HepG2 (cell line): ENCODE data around the gene CEP68. TPM values are rescaled to one million over a fixed set of nuclear protein-coding genes. Genes with fewer than 3 reads are reported as not detected.

Experiments used
- CREM ChIP-seq, 2 experiments: sonication (generic) in 1 of 2; formaldehyde crosslinking in 1 of 2; IDR thresholded peaks; 2 replicates each; pipeline versions ENCODE4 v1.4.0 to v1.6.1; 2016 to 2020; ENCODE audit warnings: antibody characterized with exemption in 1 of 2, mild to moderate bottlenecking in 1 of 2, missing genetic modification reagents in 1 of 2
- RFXANK ChIP-seq: IDR thresholded peaks from 2 replicates; pipeline ENCODE4 v1.6.1; 2016
- RNF219 ChIP-seq: sonication (generic); formaldehyde crosslinking; IDR thresholded peaks from 2 replicates; pipeline ENCODE4 v1.5.0; 2020; ENCODE audit warnings: mild to moderate bottlenecking, missing genetic modification reagents
- ZNF382 ChIP-seq: sonication (generic); formaldehyde crosslinking; IDR thresholded peaks from 2 replicates; pipeline ENCODE4 v1.5.0; 2020; ENCODE audit warnings: missing genetic modification reagents, mild to moderate bottlenecking, borderline replicate concordance
- ZNF556 ChIP-seq: sonication (generic); formaldehyde crosslinking; IDR thresholded peaks from 2 replicates; pipeline ENCODE4 v1.4.0; 2020; ENCODE audit warnings: mild to moderate bottlenecking, missing genetic modification reagents, borderline replicate concordance
- polyA plus RNA-seq, 8 experiments: library from polyadenylated mRNA; depleted of rRNA in 3 of 8; stranded (reverse) in 7 of 8; unstranded in 1 of 8; fragments of >200 nt; fragmentation: Illumina TruSeq in 4 of 8; extraction: Trizol in 4 of 8; gene quantifications; 2 replicates each; pipeline versions ENCODE4 v1.2.1 to v1.2.3, GENCODE V29; 2011 to 2016; ENCODE audit warnings: low read depth in 4 of 8, missing spikeins in 1 of 8, mixed read lengths in 1 of 8; ENCODE audit not compliant: insufficient read depth in 1 of 8
- total RNA-seq, 5 experiments: library from RNA; depleted of rRNA; stranded (reverse); fragments of >200 nt; fragmentation: Illumina TruSeq; extraction: Trizol; gene quantifications; 2 replicates each; pipeline ENCODE4 v1.2.3, GENCODE V29; 2016; ENCODE audit warnings: low read depth in 1 of 5
- TF ChIP-seq, protein P1 (sequence below): IDR thresholded peaks from 2 replicates; pipeline ENCODE4 v1.4.0; 2020; ENCODE audit warnings: mild to moderate bottlenecking, missing genetic modification reagents
- TF ChIP-seq, protein P2 (sequence below): IDR thresholded peaks from 2 replicates; pipeline ENCODE4 v1.6.1; 2016; ENCODE audit warnings: missing biosample characterization, missing genetic modification reagents, low read depth
- TF ChIP-seq, protein P3 (sequence below): sonication (generic); formaldehyde crosslinking; IDR thresholded peaks from 2 replicates; pipeline ENCODE4 v1.4.0; 2020; ENCODE audit warnings: missing genetic modification reagents
- TF ChIP-seq, protein P4 (sequence below): sonication (generic); formaldehyde crosslinking; IDR thresholded peaks from 2 replicates; pipeline ENCODE4 v1.8.1; 2023; ENCODE audit warnings: missing genetic modification reagents, mild to moderate bottlenecking, borderline replicate concordance
- TF ChIP-seq, protein P5 (sequence below): IDR thresholded peaks from 2 replicates; pipeline ENCODE4 v1.6.1; 2016; ENCODE audit warnings: low read depth, control low read depth
- TF ChIP-seq, protein P6 (sequence below): sonication (generic); formaldehyde crosslinking; IDR thresholded peaks from 2 replicates; pipeline ENCODE4 v1.4.0; 2020; ENCODE audit warnings: low read depth, mild to moderate bottlenecking, missing genetic modification reagents

Gene CEP68
- total and polyA plus RNA-seq, 2 of the 13 experiments (the other 11 are each of a cell fraction or from before 2014, with no cell fraction given) = 5.7 to 9.3 TPM

DNA sequence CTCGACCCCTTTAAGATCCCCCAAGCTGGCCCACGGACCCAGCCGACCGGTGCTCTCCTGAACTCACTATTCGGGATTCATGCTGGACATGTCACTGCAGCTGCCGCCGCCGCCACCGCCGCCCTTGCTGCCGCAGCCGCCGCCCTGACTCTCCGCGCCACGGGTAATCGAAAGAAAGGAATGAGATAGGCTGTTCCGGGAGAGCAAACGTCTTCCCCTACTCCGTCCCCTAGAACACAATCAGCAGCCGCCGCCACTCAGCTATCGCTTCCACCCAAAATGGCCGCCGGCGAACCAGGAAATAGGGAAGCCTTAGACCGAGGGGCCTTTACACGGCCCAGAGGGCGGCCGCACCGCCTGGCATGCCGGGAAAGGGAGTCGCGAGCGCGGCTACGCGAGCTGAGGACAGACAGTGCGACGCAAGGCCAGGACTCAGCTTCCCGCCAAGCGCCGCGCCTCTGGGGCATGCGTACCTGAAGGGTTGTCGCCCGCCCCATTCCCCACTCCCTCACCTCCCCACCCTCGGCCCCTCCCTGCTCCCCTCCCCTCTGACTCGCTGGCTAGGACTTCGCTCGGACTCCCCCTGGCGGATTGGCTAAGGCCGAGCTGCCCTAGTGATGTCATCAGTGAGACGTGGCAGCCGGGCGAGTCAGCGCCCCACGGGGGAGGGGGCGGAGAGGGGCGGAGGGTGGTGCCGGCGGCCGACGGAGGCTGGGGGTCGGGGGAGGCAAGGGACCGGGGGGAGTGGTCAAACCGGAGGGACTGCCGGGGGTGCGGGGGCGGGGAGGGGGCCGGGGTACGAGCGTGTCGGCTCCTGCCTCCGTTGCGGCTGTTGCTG lies 73.8 kb downstream of the CEP68 start, which contains the start of gene RAB1A (continued):
- TF ChIP-seq, protein P1, sequence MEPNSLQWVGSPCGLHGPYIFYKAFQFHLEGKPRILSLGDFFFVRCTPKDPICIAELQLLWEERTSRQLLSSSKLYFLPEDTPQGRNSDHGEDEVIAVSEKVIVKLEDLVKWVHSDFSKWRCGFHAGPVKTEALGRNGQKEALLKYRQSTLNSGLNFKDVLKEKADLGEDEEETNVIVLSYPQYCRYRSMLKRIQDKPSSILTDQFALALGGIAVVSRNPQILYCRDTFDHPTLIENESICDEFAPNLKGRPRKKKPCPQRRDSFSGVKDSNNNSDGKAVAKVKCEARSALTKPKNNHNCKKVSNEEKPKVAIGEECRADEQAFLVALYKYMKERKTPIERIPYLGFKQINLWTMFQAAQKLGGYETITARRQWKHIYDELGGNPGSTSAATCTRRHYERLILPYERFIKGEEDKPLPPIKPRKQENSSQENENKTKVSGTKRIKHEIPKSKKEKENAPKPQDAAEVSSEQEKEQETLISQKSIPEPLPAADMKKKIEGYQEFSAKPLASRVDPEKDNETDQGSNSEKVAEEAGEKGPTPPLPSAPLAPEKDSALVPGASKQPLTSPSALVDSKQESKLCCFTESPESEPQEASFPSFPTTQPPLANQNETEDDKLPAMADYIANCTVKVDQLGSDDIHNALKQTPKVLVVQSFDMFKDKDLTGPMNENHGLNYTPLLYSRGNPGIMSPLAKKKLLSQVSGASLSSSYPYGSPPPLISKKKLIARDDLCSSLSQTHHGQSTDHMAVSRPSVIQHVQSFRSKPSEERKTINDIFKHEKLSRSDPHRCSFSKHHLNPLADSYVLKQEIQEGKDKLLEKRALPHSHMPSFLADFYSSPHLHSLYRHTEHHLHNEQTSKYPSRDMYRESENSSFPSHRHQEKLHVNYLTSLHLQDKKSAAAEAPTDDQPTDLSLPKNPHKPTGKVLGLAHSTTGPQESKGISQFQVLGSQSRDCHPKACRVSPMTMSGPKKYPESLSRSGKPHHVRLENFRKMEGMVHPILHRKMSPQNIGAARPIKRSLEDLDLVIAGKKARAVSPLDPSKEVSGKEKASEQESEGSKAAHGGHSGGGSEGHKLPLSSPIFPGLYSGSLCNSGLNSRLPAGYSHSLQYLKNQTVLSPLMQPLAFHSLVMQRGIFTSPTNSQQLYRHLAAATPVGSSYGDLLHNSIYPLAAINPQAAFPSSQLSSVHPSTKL (CRISPR knock-in tag) = 0 out of 2 replicates have a peak, but pooled peaks have one; percentile 22
- TF ChIP-seq, protein P2, sequence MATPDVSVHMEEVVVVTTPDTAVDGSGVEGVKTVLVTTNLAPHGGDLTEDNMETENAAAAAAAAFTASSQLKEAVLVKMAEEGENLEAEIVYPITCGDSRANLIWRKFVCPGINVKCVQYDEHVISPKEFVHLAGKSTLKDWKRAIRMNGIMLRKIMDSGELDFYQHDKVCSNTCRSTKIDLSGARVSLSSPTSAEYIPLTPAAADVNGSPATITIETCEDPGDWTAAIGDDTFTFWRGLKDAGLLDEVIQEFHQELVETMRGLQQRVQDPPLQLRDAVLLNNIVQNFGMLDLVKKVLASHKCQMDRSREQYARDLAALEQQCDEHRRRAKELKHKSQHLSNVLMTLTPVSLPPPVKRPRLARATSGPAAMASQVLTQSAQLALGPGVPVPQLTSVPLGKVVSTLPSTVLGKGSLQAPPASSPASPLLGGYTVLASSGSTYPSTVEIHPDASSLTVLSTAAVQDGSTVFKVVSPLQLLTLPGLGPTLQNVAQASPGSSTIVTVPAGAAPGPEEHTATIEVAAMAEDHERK = peak; percentile 69
- peak; percentile 94 for TF ChIP-seq CREM (IDR thresholded peaks at IDR 0.05)
- no peak; the same call in 1 of the 2 replicates for TF ChIP-seq CREM (CRISPR knock-in tag; IDR thresholded peaks at IDR 0.05)
- TF ChIP-seq ZNF556 (CRISPR knock-in tag) = 0 out of 2 replicates have a peak, but pooled peaks have one; percentile 11
- TF ChIP-seq ZNF382 (CRISPR knock-in tag) = no peak
- TF ChIP-seq, protein P3, sequence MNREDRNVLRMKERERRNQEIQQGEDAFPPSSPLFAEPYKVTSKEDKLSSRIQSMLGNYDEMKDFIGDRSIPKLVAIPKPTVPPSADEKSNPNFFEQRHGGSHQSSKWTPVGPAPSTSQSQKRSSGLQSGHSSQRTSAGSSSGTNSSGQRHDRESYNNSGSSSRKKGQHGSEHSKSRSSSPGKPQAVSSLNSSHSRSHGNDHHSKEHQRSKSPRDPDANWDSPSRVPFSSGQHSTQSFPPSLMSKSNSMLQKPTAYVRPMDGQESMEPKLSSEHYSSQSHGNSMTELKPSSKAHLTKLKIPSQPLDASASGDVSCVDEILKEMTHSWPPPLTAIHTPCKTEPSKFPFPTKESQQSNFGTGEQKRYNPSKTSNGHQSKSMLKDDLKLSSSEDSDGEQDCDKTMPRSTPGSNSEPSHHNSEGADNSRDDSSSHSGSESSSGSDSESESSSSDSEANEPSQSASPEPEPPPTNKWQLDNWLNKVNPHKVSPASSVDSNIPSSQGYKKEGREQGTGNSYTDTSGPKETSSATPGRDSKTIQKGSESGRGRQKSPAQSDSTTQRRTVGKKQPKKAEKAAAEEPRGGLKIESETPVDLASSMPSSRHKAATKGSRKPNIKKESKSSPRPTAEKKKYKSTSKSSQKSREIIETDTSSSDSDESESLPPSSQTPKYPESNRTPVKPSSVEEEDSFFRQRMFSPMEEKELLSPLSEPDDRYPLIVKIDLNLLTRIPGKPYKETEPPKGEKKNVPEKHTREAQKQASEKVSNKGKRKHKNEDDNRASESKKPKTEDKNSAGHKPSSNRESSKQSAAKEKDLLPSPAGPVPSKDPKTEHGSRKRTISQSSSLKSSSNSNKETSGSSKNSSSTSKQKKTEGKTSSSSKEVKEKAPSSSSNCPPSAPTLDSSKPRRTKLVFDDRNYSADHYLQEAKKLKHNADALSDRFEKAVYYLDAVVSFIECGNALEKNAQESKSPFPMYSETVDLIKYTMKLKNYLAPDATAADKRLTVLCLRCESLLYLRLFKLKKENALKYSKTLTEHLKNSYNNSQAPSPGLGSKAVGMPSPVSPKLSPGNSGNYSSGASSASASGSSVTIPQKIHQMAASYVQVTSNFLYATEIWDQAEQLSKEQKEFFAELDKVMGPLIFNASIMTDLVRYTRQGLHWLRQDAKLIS = no peak
- TF ChIP-seq, protein P4, sequence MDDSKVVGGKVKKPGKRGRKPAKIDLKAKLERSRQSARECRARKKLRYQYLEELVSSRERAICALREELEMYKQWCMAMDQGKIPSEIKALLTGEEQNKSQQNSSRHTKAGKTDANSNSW (CRISPR knock-in tag) = no peak
- no peak; the same call in 1 of the 2 replicates for TF ChIP-seq RNF219 (CRISPR knock-in tag)
- TF ChIP-seq, protein P5, sequence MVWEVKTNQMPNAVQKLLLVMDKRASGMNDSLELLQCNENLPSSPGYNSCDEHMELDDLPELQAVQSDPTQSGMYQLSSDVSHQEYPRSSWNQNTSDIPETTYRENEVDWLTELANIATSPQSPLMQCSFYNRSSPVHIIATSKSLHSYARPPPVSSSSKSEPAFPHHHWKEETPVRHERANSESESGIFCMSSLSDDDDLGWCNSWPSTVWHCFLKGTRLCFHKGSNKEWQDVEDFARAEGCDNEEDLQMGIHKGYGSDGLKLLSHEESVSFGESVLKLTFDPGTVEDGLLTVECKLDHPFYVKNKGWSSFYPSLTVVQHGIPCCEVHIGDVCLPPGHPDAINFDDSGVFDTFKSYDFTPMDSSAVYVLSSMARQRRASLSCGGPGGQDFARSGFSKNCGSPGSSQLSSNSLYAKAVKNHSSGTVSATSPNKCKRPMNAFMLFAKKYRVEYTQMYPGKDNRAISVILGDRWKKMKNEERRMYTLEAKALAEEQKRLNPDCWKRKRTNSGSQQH (CRISPR knock-in tag) = no peak; the same call in 1 of the 2 replicates
- no peak for TF ChIP-seq RFXANK (CRISPR knock-in tag)
- TF ChIP-seq, protein P6, sequence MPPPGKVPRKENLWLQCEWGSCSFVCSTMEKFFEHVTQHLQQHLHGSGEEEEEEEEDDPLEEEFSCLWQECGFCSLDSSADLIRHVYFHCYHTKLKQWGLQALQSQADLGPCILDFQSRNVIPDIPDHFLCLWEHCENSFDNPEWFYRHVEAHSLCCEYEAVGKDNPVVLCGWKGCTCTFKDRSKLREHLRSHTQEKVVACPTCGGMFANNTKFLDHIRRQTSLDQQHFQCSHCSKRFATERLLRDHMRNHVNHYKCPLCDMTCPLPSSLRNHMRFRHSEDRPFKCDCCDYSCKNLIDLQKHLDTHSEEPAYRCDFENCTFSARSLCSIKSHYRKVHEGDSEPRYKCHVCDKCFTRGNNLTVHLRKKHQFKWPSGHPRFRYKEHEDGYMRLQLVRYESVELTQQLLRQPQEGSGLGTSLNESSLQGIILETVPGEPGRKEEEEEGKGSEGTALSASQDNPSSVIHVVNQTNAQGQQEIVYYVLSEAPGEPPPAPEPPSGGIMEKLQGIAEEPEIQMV = peak; percentile 56; the same call in 1 of the 2 replicates
